ENCODE measurements around the gene CELF2. TPM values are rescaled to one million over a fixed set of nuclear protein-coding genes. Genes with fewer than 3 reads are reported as not detected.

Gene CELF2
- total RNA-seq, 1 experiment from 2014 or later: 0.07 TPM

- no peaks in the 10 kb centered on the region for H3K36me3 Mint-ChIP-seq (ENCODE audit: insufficient read depth, unreplicated experiment)
- no peak for DNase-seq (ENCODE audit: unreplicated experiment)
- TF ChIP-seq CTCF (IDR thresholded peaks at IDR 0.05; ENCODE audit: unreplicated experiment): no peak
- no peak overlapping the region for H3K27ac Mint-ChIP-seq (ENCODE audit: low read depth, unreplicated experiment)
- no peaks in the 10 kb centered on the region for H3K9me3 Mint-ChIP-seq (ENCODE audit: unreplicated experiment)
- ChIA-PET CTCF (no interaction called here), POLR2A (no interaction called here)
- H3K27me3 Mint-ChIP-seq (ENCODE audit: insufficient read depth, unreplicated experiment): peaks cover 2% of the 10 kb centered on the region
- BruUV-seq (replicated peaks): no TSS peak
- no peak overlapping the region for H3K4me3 Mint-ChIP-seq (ENCODE audit: unreplicated experiment)
- no peaks in the 10 kb centered on the region for H3K4me1 Mint-ChIP-seq (ENCODE audit: insufficient read depth, unreplicated experiment)
- intact Hi-C loops (cut with micrococcal nuclease): no loop called here
Observed at GRCh38 chr10:11210211-11210922, 192.7 kb downstream of the CELF2 start.

- POLR2A ChIA-PET: interaction anchor here (0.7 kb wide), 1 partner anchor 105 kb away, joined by 3 read pairs; no protein-coding TSS in a partner anchor
- Mint-ChIP-seq H3K4me3 (ENCODE audit: unreplicated experiment) (no peak overlapping the region), H3K36me3 (ENCODE audit: insufficient read depth, unreplicated experiment) (no peaks in the 10 kb centered on the region), H3K4me1 (ENCODE audit: insufficient read depth, unreplicated experiment) (no peaks in the 10 kb centered on the region), H3K27me3 (ENCODE audit: insufficient read depth, unreplicated experiment) (peaks cover 21% of the 10 kb centered on the region), H3K9me3 (ENCODE audit: unreplicated experiment) (no peaks in the 10 kb centered on the region), H3K27ac (ENCODE audit: low read depth, unreplicated experiment) (no peak overlapping the region)
- CTCF ChIA-PET: no interaction called here
- BruUV-seq (replicated peaks): no TSS peak
- DNase-seq (ENCODE audit: unreplicated experiment): no peak
- no peak for TF ChIP-seq CTCF (IDR thresholded peaks at IDR 0.05; ENCODE audit: unreplicated experiment)
- intact Hi-C loops (cut with micrococcal nuclease): no loop called here
Observed at GRCh38 chr10:11212288-11213085, 194.8 kb downstream of the CELF2 start.

GRCh38 chr10:11213137-11213536 lies 195.5 kb downstream of the CELF2 start:
- Mint-ChIP-seq H3K4me3 (ENCODE audit: unreplicated experiment) (no peak overlapping the region), H3K27me3 (ENCODE audit: insufficient read depth, unreplicated experiment) (peaks cover 21% of the 10 kb centered on the region), H3K36me3 (ENCODE audit: insufficient read depth, unreplicated experiment) (no peaks in the 10 kb centered on the region), H3K27ac (ENCODE audit: low read depth, unreplicated experiment) (no peak overlapping the region), H3K4me1 (ENCODE audit: insufficient read depth, unreplicated experiment) (no peaks in the 10 kb centered on the region), H3K9me3 (ENCODE audit: unreplicated experiment) (no peaks in the 10 kb centered on the region)
- ChIA-PET POLR2A (no interaction called here), CTCF (no interaction called here)
- intact Hi-C loops (cut with micrococcal nuclease): no loop called here
- no TSS peak for BruUV-seq (replicated peaks)
- no peak for DNase-seq (ENCODE audit: unreplicated experiment)
- TF ChIP-seq CTCF (IDR thresholded peaks at IDR 0.05; ENCODE audit: unreplicated experiment): no peak

- CTCF ChIA-PET: no interaction called here
- H3K27me3 Mint-ChIP-seq (ENCODE audit: insufficient read depth, unreplicated experiment): peaks cover 21% of the 10 kb centered on the region
- H3K9me3 Mint-ChIP-seq (ENCODE audit: unreplicated experiment): no peaks in the 10 kb centered on the region
- BruUV-seq (replicated peaks): no TSS peak
- intact Hi-C loops (cut with micrococcal nuclease): no loop called here
- H3K27ac Mint-ChIP-seq (ENCODE audit: low read depth, unreplicated experiment): no peak overlapping the region
- no peaks in the 10 kb centered on the region for H3K4me1 Mint-ChIP-seq (ENCODE audit: insufficient read depth, unreplicated experiment)
- no peak overlapping the region for H3K4me3 Mint-ChIP-seq (ENCODE audit: unreplicated experiment)
- POLR2A ChIA-PET: no interaction called here
- no peak for DNase-seq (ENCODE audit: unreplicated experiment)
- no peak for TF ChIP-seq CTCF (IDR thresholded peaks at IDR 0.05; ENCODE audit: unreplicated experiment)
- H3K36me3 Mint-ChIP-seq (ENCODE audit: insufficient read depth, unreplicated experiment): no peaks in the 10 kb centered on the region
Observed at GRCh38 chr10:11214407-11214806, 196.7 kb downstream of the CELF2 start.

Measured in MCF 10A (cell line).